Measurements from ENCODE around the gene MAEA. TPM values are rescaled to one million over a fixed set of nuclear protein-coding genes. Genes with fewer than 3 reads are reported as not detected.

Gene MAEA
- 38.4 TPM for polyA plus RNA-seq (2013, experiment 1 of 2)
- polyA plus RNA-seq (2013, experiment 2 of 2) = 37.0 TPM

DNA sequence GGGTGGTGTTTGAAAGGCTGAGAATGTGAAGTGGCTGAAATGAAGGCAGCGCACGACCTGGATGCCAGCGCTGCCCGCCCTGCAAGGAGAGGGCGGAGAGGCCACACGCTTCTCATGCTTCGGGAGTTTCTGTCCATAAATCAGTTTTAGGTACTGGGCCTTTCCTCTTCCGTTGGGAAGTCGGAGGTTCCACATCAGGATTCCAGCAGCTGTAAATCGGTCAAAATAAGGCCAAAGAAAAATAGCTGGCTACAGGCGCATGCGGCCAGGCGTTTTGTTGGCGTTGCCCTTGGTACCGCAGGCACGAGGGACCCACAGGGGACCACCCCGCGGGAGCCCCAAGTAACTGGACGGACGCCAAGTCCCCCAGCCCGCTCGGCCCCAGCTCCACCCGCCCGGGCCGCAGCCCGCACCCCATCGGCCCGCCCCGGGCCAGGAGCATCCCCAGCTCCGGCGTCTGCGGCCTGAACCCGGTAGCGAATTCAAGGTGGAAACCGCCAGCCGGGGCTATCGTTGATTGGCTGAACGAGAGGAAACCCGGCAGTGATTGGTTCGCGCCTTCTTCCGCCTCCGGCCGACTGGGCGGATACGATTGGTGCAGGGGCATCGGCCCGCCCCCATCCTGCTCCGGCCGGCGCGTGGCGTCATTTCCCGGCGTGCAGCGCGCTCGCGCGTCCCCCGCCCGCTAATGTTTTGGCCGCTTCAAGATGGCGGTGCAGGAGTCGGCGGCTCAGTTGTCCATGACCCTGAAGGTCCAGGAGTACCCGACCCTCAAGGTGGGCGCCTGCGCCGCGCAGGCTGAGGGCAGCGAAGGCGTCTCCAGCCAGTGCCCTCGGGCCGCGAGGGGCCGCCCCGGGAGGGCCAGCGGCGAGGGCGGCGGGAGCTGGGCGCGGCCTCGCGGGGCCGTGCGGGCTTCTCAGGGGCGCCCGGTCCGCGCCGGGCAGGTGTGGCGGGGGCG is at the start of gene MAEA:
Gene MAEA (plus strand): TSS at position 685 of the 958 bp plus-strand sequence. CDS start 23 bp downstream, at position 708.
- Histone ChIP-seq H3K27me3 (ENCODE audit: control insufficient read depth in 3 of 3, insufficient read depth in 3 of 3, low read depth in 1 of 3, low read length in 3 of 3) (no peaks in the 10 kb centered on the region), H3K4ac (ENCODE audit: low read length) (peak within 1 kb of the TSS; percentile 70), H3K9me3 (replicated peaks in 1 of 2; ENCODE audit: control insufficient read depth in 2 of 2, insufficient read depth in 1 of 2, low read depth in 1 of 2, low read length in 2 of 2) (peaks cover 4 to 5% of the 10 kb centered on the region in 2 donors), H3K79me1 (ENCODE audit: low read depth, low read length) (peaks cover 15% of the 10 kb centered on the region), H3K9ac (ENCODE audit: low read depth, low read length, poor library complexity) (peak within 1 kb of the TSS; percentile 98), H3K4me1 (ENCODE audit: control insufficient read depth in 2 of 2, insufficient read depth in 1 of 2, low read depth in 1 of 2, low read length in 2 of 2) (peaks cover 11 to 12% of the 10 kb centered on the region in 2 donors), H2AK5ac (ENCODE audit: low read depth, low read length) (peak within 1 kb of the TSS; percentile 98), H4K8ac (ENCODE audit: low read depth, low read length) (peak within 1 kb of the TSS; percentile 57), H3K14ac (ENCODE audit: low read length) (peak within 1 kb of the TSS; percentile 92), H3K4me3 (ENCODE audit: low read length in 2 of 2) (peak within 1 kb of the TSS; percentile 94 to 100), H2BK120ac (ENCODE audit: low read depth, low read length) (peak within 1 kb of the TSS; percentile 65), H2BK12ac (ENCODE audit: low read length) (peak within 1 kb of the TSS; percentile 95), H2AFZ (ENCODE audit: low read length) (peak within 1 kb of the TSS; percentile 96), H2BK5ac (ENCODE audit: low read length) (peak within 1 kb of the TSS; percentile 79), H3K4me2 (ENCODE audit: insufficient read depth, low read length, poor library complexity, severe bottlenecking) (peak within 1 kb of the TSS; percentile 93), H3K23ac (ENCODE audit: low read depth, low read length, poor library complexity) (peak within 1 kb of the TSS; percentile 98), H3K27ac (replicated peaks; ENCODE audit: low read length) (no peak within 1 kb of the TSS), H2BK15ac (ENCODE audit: low read length) (no peak within 1 kb of the TSS), H3K18ac (ENCODE audit: low read length) (peak within 1 kb of the TSS; percentile 94), H3K36me3 (replicated peaks in 1 of 2; ENCODE audit: control insufficient read depth in 2 of 2, insufficient read depth in 2 of 2, low read length in 2 of 2) (peaks cover 4 to 6% of the 10 kb centered on the region in 2 donors), H4K91ac (ENCODE audit: low read depth, low read length, poor library complexity) (no peak within 1 kb of the TSS)
- peak; percentile 95 for DNase-seq (ENCODE audit: low spot score)
- no CpG with 5 or more reads among the region's 95 CpGs for WGBS, 2 donors (ENCODE audit: extremely low coverage in 2 of 2, insufficient read length in 2 of 2, insufficient replicate concordance in 1 of 2)

DNA sequence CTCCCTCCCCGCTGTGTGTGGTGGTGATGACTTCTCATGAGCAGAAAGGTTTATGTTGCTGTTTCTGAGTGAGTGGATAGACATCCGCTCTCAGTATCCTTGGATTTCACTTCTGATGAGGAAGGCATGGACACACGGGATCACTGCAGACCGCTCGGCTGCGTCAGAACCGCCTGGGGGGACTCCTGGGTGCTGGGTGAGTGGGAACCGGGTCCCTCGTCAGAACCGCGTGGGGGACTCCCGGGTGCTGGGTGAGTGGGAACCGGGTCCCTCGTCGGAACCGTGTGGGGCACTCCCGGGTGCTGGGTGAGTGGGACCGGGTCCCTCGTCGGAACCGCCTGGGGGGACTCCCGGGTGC is 49.8 kb upstream of the MAEA start:
- Histone ChIP-seq H3K4ac (ENCODE audit: low read length) (no peak overlapping the region), H2BK15ac (ENCODE audit: low read length) (no peak overlapping the region), H3K14ac (ENCODE audit: low read length) (no peak overlapping the region), H3K79me1 (ENCODE audit: low read depth, low read length) (peaks cover 47% of the 10 kb centered on the region), H2BK5ac (ENCODE audit: low read length) (no peak overlapping the region), H3K23ac (ENCODE audit: low read depth, low read length, poor library complexity) (peak overlapping the region; percentile 1), H3K4me1 (ENCODE audit: control insufficient read depth in 2 of 2, insufficient read depth in 1 of 2, low read depth in 1 of 2, low read length in 2 of 2) (no peaks in the 10 kb centered on the region), H3K4me2 (ENCODE audit: insufficient read depth, low read length, poor library complexity, severe bottlenecking) (no peak overlapping the region), H2BK12ac (ENCODE audit: low read length) (no peak overlapping the region), H4K8ac (ENCODE audit: low read depth, low read length) (no peak overlapping the region), H3K4me3 (ENCODE audit: low read length in 2 of 2) (no peak overlapping the region), H2BK120ac (ENCODE audit: low read depth, low read length) (no peak overlapping the region), H2AFZ (ENCODE audit: low read length) (no peak overlapping the region), H2AK5ac (ENCODE audit: low read depth, low read length) (no peak overlapping the region), H3K27me3 (ENCODE audit: control insufficient read depth in 3 of 3, insufficient read depth in 3 of 3, low read depth in 1 of 3, low read length in 3 of 3) (no peaks in the 10 kb centered on the region), H3K27ac (replicated peaks; ENCODE audit: low read length) (no peak overlapping the region), H3K36me3 (replicated peaks in 1 of 2; ENCODE audit: control insufficient read depth in 2 of 2, insufficient read depth in 2 of 2, low read length in 2 of 2) (peaks cover 46 to 89% of the 10 kb centered on the region in 2 donors), H3K9me3 (replicated peaks in 1 of 2; ENCODE audit: control insufficient read depth in 2 of 2, insufficient read depth in 1 of 2, low read depth in 1 of 2, low read length in 2 of 2) (no peaks in the 10 kb centered on the region), H3K18ac (ENCODE audit: low read length) (no peak overlapping the region), H4K91ac (ENCODE audit: low read depth, low read length, poor library complexity) (no peak overlapping the region), H3K9ac (ENCODE audit: low read depth, low read length, poor library complexity) (no peak overlapping the region)
- DNase-seq (ENCODE audit: low spot score) = no peak
- no CpG with 5 or more reads among the region's 22 CpGs for WGBS, 2 donors (ENCODE audit: extremely low coverage in 2 of 2, insufficient read length in 2 of 2, insufficient replicate concordance in 1 of 2)

- WGBS, 2 donors (ENCODE audit: extremely low coverage in 2 of 2, insufficient read length in 2 of 2, insufficient replicate concordance in 1 of 2) = no CpG with 5 or more reads among the region's 37 CpGs
Measured at GRCh38 chr4:1240721-1241465, 48.8 kb upstream of the MAEA start.

More at GRCh38 chr4:1240721-1241465, 48.8 kb upstream of the MAEA start:
- Histone ChIP-seq H3K27ac (replicated peaks; ENCODE audit: low read length) (no peak overlapping the region), H3K4ac (ENCODE audit: low read length) (no peak overlapping the region), H2BK120ac (ENCODE audit: low read depth, low read length) (no peak overlapping the region), H3K27me3 (ENCODE audit: control insufficient read depth in 3 of 3, insufficient read depth in 3 of 3, low read depth in 1 of 3, low read length in 3 of 3) (no peaks in the 10 kb centered on the region), H2BK15ac (ENCODE audit: low read length) (no peak overlapping the region), H2BK5ac (ENCODE audit: low read length) (no peak overlapping the region), H3K4me1 (ENCODE audit: control insufficient read depth in 2 of 2, insufficient read depth in 1 of 2, low read depth in 1 of 2, low read length in 2 of 2) (no peaks in the 10 kb centered on the region), H3K36me3 (replicated peaks in 1 of 2; ENCODE audit: control insufficient read depth in 2 of 2, insufficient read depth in 2 of 2, low read length in 2 of 2) (peaks cover 39 to 84% of the 10 kb centered on the region in 2 donors), H3K18ac (ENCODE audit: low read length) (no peak overlapping the region), H3K4me2 (ENCODE audit: insufficient read depth, low read length, poor library complexity, severe bottlenecking) (no peak overlapping the region), H4K91ac (ENCODE audit: low read depth, low read length, poor library complexity) (no peak overlapping the region), H2AK5ac (ENCODE audit: low read depth, low read length) (no peak overlapping the region), H3K79me1 (ENCODE audit: low read depth, low read length) (peaks cover 50% of the 10 kb centered on the region), H3K4me3 (ENCODE audit: low read length in 2 of 2) (no peak overlapping the region), H3K14ac (ENCODE audit: low read length) (no peak overlapping the region), H3K9ac (ENCODE audit: low read depth, low read length, poor library complexity) (no peak overlapping the region), H3K23ac (ENCODE audit: low read depth, low read length, poor library complexity) (no peak overlapping the region), H2AFZ (ENCODE audit: low read length) (no peak overlapping the region), H2BK12ac (ENCODE audit: low read length) (no peak overlapping the region), H4K8ac (ENCODE audit: low read depth, low read length) (peak overlapping the region; percentile 6), H3K9me3 (replicated peaks in 1 of 2; ENCODE audit: control insufficient read depth in 2 of 2, insufficient read depth in 1 of 2, low read depth in 1 of 2, low read length in 2 of 2) (no peaks in the 10 kb centered on the region)
- no peak for DNase-seq (ENCODE audit: low spot score)
